IPS-18a (cell line): ENCODE data around the gene CCL14.

ENCODE experiments used
- H3K27ac ChIP-seq: one replicate; pipeline ENCODE4 v1.5.1; 2013; ENCODE audit warnings: low read length
- H3K27me3 ChIP-seq: one replicate; pipeline ENCODE4 v1.6.1; 2013; ENCODE audit warnings: mild to moderate bottlenecking, low read length; ENCODE audit not compliant: control insufficient read depth, insufficient read depth
- H3K36me3 ChIP-seq: one replicate; pipeline ENCODE4 v1.6.1; 2013; ENCODE audit warnings: low read depth, low read length; ENCODE audit not compliant: control insufficient read depth
- H3K4me1 ChIP-seq: one replicate; pipeline ENCODE4 v1.6.1; 2013; ENCODE audit warnings: low read depth, low read length; ENCODE audit not compliant: control insufficient read depth
- H3K4me3 ChIP-seq: one replicate; pipeline ENCODE4 v1.5.1; 2013; ENCODE audit warnings: low read length
- H3K9ac ChIP-seq: one replicate; pipeline ENCODE4 v1.6.1; 2013; ENCODE audit warnings: mild to moderate bottlenecking, low read length, moderate library complexity
- H3K9me3 ChIP-seq: one replicate; pipeline ENCODE4 v1.6.1; 2013; ENCODE audit warnings: low read depth, low read length; ENCODE audit not compliant: control insufficient read depth

CCL14 gene

GRCh38 chr17:35934760-35935159, 51.8 kb downstream of the CCL14 start:
- H3K9me3 ChIP-seq, result no peaks in the 10 kb centered on the region
- H3K27me3 ChIP-seq, result peaks cover 6% of the 10 kb centered on the region
- H3K9ac ChIP-seq, result no peak overlapping the region
- no peaks in the 10 kb centered on the region for H3K36me3 ChIP-seq
- H3K4me3 ChIP-seq, result no peak overlapping the region
- peaks cover 12% of the 10 kb centered on the region for H3K4me1 ChIP-seq
- no peak overlapping the region for H3K27ac ChIP-seq
